D721Med (cell line): ENCODE results near the gene ICAM3.

Experiments
- DNase-seq: peaks from one replicate; pipeline ENCODE4 v3.0.0; 2011; ENCODE audit warnings: low spot score; ENCODE audit not compliant: insufficient read length
- FAIRE-seq: peaks from 2 replicates; lab custom pipeline; 2011; peaks lifted over from hg19 to GRCh38; lab: Jason Lieb, UNC
- TF ChIP-seq, protein P1 (sequence below): IDR thresholded peaks from 2 replicates; pipeline ENCODE4 v1.5.1; 2012; ENCODE audit warnings: mild to moderate bottlenecking, control low read depth; ENCODE audit not compliant: insufficient read depth; ENCODE audit errors: missing control alignments

ICAM3 gene

DNA sequence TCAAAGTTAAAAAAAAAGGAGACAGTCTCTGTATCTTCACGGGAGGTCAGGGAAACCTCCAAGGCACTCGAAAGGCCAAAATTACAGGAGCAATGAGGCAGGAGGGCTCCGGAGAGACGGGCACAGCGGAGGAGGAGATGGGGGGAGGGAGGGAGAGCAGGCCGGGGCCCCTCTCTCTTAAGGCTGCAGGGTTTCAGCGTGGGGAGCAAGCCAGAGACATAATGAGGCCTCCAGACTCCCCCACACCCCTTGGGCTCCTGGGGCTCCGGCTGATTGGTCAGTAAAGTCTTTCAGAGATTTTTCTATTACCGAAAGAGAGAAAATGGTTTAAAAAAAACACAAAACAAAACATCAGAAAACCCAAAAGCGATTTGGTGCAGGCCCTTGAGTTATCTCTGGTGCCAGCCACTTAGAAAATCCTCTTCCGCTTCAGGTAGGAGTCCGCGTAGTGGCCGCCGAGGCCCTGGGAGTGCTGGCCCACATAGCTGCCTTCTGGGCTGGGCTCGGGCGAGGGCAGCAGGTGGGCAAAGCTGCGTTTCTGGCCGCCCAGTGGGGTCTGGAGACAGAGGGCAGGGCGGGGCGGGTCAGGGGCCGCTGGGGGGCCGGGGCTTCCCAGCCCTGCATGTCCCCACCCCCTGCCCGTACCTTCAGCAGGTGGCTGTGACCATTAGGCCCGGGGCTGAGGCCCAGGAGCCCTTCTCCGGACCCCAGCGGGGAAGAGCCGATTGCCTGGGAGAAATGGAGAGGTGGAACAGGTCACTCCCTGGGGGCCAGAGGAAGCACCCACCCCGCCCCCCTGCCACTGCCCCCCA lies 22.2 kb downstream of the ICAM3 start:
- DNase-seq (no peak), FAIRE-seq (no peak)
- TF ChIP-seq, protein P1, sequence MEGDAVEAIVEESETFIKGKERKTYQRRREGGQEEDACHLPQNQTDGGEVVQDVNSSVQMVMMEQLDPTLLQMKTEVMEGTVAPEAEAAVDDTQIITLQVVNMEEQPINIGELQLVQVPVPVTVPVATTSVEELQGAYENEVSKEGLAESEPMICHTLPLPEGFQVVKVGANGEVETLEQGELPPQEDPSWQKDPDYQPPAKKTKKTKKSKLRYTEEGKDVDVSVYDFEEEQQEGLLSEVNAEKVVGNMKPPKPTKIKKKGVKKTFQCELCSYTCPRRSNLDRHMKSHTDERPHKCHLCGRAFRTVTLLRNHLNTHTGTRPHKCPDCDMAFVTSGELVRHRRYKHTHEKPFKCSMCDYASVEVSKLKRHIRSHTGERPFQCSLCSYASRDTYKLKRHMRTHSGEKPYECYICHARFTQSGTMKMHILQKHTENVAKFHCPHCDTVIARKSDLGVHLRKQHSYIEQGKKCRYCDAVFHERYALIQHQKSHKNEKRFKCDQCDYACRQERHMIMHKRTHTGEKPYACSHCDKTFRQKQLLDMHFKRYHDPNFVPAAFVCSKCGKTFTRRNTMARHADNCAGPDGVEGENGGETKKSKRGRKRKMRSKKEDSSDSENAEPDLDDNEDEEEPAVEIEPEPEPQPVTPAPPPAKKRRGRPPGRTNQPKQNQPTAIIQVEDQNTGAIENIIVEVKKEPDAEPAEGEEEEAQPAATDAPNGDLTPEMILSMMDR: no peak

DNA sequence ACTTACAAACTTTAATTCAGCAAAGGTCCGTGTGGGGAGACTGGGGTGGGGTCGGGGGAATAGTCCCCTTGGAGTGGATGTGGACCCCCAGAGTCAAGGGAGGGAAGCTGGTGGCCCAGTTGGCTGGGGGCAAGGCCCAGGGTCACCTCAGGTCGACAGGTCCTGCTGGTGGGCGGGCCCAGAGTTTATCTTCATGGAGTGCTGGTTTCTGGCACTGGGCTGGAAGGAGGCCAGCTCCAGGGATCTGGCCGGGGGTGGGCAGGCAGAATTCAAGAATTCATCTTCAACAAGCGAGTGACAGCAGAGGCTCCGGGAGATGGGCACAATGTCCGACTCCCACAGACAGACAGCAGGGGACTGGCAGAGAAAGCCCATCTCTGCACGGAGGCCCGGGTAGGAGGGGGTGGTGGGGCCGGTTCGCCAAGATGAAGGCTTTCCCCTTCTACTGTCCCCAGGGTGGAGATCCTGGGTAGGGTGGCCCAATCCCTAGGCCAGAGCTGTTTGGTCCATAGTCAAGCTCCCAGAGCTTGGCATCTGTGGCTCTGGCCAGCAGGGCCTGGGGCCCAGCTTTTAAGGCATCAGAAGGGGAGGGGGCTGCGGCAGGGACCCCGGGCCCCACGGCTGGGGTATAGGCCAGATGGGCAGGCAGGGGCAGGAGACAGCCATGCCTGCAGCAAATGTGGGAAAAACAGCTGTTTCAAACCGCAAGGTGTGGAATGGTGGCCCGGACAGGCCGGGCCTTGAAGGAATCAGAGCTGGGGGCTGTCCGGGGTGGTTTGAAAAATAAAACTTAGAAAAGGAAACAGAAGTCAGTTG lies 23.0 kb downstream of the ICAM3 start:
- FAIRE-seq: no peak
- TF ChIP-seq, protein P1: no peak
- no peak for DNase-seq

DNA sequence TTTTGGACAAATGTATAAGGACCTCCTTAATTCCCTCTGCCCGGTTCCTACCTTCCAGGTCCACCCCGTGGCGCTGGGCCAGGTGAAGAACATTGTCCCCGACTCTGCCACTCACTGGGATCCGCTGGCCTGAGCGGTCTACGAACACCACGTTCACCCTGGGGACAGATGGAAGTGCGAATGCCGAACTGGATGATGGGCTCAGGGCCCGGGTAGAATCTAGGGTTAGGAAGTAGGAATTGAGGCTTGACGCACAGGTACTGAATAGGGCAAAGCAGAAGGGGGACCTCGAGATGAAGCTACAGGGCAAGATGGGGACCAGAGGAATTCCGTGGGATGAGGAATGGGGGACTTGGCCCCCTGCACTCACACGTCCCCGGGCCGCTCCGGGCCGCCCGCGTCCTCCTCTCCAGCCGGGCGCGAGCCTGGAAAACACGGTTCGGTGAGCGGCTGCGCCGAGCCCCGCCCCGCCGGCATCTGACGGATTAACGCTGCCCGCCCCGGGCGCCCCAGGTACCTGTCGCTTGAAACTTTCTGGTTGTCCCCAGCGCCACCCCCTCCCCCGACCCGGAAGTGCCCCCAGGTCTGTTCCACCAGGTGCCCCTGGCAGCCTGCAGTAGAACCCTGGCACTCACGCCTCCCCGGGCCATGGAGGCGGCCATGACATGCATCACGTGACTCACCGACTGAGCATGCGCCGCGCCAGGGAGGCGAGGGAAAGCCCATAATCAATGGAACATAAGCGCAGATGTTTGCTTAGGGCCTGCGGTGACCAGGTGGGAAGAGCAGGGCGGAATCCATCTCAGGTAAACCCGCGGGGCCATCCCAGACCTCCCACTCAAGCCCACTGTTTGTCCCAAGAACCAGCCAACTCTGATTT lies 23.8 kb downstream of the ICAM3 start, which contains the start of gene FDX2:
TSS of gene FDX2 (minus strand) at position 681 of the 880 bp plus-strand sequence. CDS start at position 662, 19 bp downstream.
- DNase-seq (peak; percentile 92), FAIRE-seq (no peak)

DNA sequence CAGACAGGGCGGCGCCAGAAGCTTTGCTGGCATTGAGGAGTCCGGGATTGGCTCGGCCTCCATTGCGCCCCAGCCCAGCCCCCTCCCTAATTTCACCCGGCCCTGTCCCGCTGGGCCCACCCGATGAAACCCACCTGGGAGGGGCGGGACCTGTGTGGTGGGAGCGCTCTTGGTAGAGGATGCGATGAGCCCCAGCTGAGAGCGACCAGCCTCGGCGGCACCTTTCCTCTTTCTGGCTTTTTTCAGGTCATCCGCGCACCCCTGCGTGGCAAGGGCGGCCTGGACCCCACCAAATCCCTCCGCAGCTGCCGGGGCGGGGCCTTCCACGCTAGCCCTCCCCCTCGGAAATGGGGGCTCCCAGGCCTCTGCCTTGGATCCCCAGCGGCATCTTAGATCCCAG lies 30.0 kb downstream of the ICAM3 start, which contains the start of gene ZGLP1:
TSS of gene ZGLP1 (minus strand) at position 393 of the 400 bp plus-strand sequence.
- TF ChIP-seq, protein P1: no peak
- FAIRE-seq (no peak), DNase-seq (no peak)

More for the DNA sequence above, 23.8 kb downstream of the ICAM3 start, which contains the start of gene FDX2:
- TF ChIP-seq, protein P1: no peak

DNA sequence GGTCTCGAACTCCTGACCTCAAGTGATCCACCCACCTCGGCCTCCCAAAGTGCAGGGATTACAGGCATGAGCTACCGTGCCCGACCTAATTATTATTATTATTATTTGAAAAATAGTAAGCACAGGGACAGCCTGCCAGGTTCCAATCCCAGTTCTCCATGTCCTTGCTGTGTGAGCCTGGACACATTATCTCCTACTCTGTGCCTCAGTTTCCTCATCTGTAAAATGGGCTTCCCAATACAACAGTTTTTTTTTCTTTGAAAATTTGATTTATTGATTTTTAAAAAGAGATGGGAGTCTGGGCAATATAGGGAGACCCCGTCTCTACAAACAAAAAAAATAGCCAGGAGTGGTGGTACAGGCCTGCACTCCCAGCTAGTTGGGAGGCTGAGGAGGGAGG lies 33.1 kb downstream of the ICAM3 start:
- FAIRE-seq: no peak
- TF ChIP-seq, protein P1: no peak
- DNase-seq: no peak

DNA sequence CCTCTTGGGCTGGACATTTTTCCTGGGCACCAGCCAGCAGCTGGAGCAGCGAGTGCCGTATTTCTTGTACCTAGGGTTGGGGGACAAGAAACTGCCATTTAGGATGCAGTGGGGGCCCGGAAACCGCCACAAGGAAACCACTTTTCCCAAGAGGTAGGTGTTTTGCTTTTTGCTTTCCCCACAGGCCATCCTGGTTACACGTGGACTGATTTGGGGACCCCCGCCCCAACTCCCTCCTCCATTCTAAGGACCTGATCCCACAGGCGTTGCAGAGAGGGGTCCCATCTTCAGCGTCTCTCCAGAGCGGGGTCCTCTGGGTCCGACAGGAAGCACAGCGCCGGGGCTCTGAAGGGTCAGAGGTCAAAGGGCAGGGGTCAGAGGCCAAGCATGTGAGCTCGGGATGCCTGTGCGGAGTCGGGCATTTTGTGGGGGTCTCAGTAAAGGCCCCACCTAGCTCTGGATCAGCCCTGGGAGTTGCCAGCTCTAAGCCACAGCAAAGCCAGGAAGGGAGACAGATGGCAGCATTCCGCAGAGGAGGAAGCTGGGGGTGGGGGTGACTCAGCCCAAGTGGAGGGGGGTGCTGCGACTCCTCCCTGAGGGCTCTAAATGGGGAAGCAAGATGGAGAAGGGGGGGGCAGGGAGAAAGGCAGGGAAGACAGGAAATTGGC lies 34.2 kb downstream of the ICAM3 start:
- TF ChIP-seq, protein P1: no peak
- DNase-seq: no peak
- no peak for FAIRE-seq
